Stimulated activated naive CD8-positive, alpha-beta T cell treated with anti-CD3 and anti-CD28 coated beads, Interleukin-15, Interleukin-2, amounts not matched to agents 100 U/mL and 50 U/mL, for 24 hours (primary cell): Measurements from ENCODE around the gene KRTAP12-4.
"Not testable (repeated sequence)": the region's sequence is repeated elsewhere in the genome, so short reads cannot be mapped to it uniquely, and the experiment has no call there.

Experiments used
- ATAC-seq: fragments of 150-1000 bp; cut with Tn5 transposase; one replicate; pipeline ENCODE4 v1.10.0; 2021
- DNase-seq: peaks from one replicate; pipeline ENCODE4 v3.0.0; 2021

The KRTAP12-4 gene

GRCh38 chr21:44610157-44610843 is 44.2 kb downstream of the KRTAP12-4 start:
- not testable (repeated sequence) for DNase-seq, ATAC-seq

- ATAC-seq: no peak
- DNase-seq: no peak
Measured at GRCh38 chr21:44609193-44609592, 45.3 kb downstream of the KRTAP12-4 start.

DNA sequence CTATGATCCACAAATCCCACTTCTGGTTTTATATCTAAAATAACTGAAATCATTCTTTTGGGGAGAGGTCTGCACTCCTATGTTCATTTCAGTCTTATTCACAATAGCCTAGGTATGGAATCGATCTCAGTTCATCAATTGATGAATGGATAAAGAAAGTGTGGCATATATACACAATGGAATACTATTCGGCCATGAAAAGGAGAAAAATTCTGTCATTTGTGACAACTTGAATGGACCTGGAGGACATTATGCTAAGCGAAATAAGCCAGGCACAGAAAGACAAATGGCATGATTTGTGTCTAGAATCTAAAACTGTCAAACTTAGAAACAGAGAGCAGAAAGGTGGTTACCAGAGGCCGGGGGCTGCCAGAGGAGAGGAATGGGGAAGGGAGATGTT is 48.0 kb downstream of the KRTAP12-4 start:
- ATAC-seq (no peak), DNase-seq (no peak)
